Smooth muscle cell (in vitro differentiated cells): ENCODE data around the gene ADCY6. TPM values are rescaled to one million over a fixed set of nuclear protein-coding genes. Genes with fewer than 3 reads are reported as not detected.

Source experiments
- DNase-seq: peaks from one replicate; lab custom pipeline; 2025; ENCODE audit not compliant: unreplicated experiment; lab: John Stamatoyannopoulos, UW
- H2AFZ ChIP-seq: fragments of 200-600 bp; sonication (generic); 2 replicates; pipeline ENCODE4 v1.6.0; 2016; ENCODE audit warnings: antibody characterized with exemption, low read depth, mild to moderate bottlenecking
- H3F3A ChIP-seq: fragments of 200-600 bp; sonication (generic); 2 replicates; pipeline ENCODE4 v1.6.0; 2017; ENCODE audit warnings: antibody characterized with exemption, low read depth
- H3K27ac ChIP-seq: fragments of 200-600 bp; sonication (generic); 2 replicates; pipeline ENCODE4 v1.5.1; 2016; ENCODE audit warnings: low read depth, mild to moderate bottlenecking
- H3K27me3 ChIP-seq: fragments of 200-600 bp; sonication (generic); 2 replicates; pipeline ENCODE4 v1.6.1; 2016; ENCODE audit warnings: low read depth, mild to moderate bottlenecking
- H3K36me3 ChIP-seq: fragments of 200-600 bp; sonication (generic); 2 replicates; pipeline ENCODE4 v1.5.1; 2016; ENCODE audit warnings: low read depth
- H3K4me1 ChIP-seq: fragments of 200-600 bp; sonication (generic); 2 replicates; pipeline ENCODE4 v1.5.1; 2016; ENCODE audit warnings: low read depth
- H3K4me2 ChIP-seq: fragments of 200-600 bp; sonication (generic); 2 replicates; pipeline ENCODE4 v1.6.0; 2016; ENCODE audit warnings: mild to moderate bottlenecking
- H3K4me3 ChIP-seq: fragments of 200-600 bp; sonication (generic); 2 replicates; pipeline ENCODE4 v1.5.1; 2016; ENCODE audit warnings: mild to moderate bottlenecking
- H3K79me2 ChIP-seq: fragments of 200-600 bp; sonication (generic); 2 replicates; pipeline ENCODE4 v1.6.0; 2016; ENCODE audit warnings: low read depth, mild to moderate bottlenecking
- H3K9ac ChIP-seq: fragments of 200-600 bp; sonication (generic); 2 replicates; pipeline ENCODE4 v1.6.0; 2016; ENCODE audit warnings: low read depth
- H3K9me3 ChIP-seq: fragments of 200-600 bp; sonication (generic); replicated peaks from 2 replicates; pipeline ENCODE4 v1.5.1; 2016; ENCODE audit warnings: low read depth
- H4K20me1 ChIP-seq: fragments of 200-600 bp; sonication (generic); 2 replicates; pipeline ENCODE4 v1.6.0; 2016; ENCODE audit warnings: low read depth
- WGBS: methylation state at CpG from one replicate; pipeline ENCODE4 v1.1.7; 2016; ENCODE audit warnings: low lambda C conversion rate; 5-methylcytosine and 5-hydroxymethylcytosine counted together
- polyA plus RNA-seq: library from polyadenylated mRNA; unstranded; fragments of >200 nt; fragmentation: Nextera tagmentation; extraction: Ambion mirVana; gene quantifications from 2 replicates; pipeline ENCODE4 v1.2.1, GENCODE V29; 2016
- total RNA-seq: library from RNA; depleted of rRNA; stranded (reverse); fragments of >200 nt; gene quantifications from 2 replicates; pipeline ENCODE4 v1.2.3, GENCODE V29; 2014
- TF ChIP-seq, protein P1 (sequence below): fragments of 200-600 bp; sonication (generic); IDR thresholded peaks from 2 replicates; pipeline ENCODE4 v1.5.1; 2017; ENCODE audit warnings: borderline replicate concordance, mild to moderate bottlenecking, antibody characterized with exemption; ENCODE audit not compliant: insufficient read depth, poor library complexity, severe bottlenecking

The ADCY6 gene
- total and polyA plus RNA-seq, 2 experiments from 2014 or later: 21.5 to 23.4 TPM

DNA sequence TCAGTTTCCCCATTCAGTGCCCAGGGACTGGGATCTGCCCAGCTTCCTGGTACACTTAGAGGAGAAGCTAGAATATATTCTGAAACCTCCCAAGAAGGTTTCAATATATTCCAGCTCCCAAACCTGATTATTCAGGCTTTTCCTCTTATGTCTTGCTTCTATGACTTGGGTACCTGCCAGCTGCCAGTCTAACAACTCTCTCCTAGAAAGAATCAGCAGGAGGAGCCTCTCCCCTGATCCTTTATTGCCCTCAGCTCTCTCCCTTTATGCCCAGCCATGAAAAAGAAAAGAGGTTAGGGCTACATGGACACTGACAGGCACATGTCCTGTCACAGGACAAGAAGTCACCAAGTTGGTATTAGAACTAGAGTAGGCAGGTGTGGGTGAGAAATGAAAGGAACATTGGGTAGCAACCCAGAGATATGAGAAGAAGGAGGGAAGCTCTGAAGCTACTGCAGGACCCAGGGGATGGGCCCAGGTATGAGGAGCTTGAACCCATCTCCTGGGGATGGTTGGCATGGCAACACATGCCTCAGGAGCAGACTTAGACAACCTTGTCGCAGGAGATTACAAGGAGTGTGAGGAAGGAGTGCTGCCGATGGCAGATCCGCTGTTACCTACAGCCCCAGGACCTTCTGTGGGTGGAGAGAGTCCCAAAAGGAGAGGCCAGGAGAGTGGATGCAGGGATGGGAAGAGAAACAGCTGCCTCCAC, 27.4 kb upstream of the ADCY6 start:
- TF ChIP-seq, protein P1, sequence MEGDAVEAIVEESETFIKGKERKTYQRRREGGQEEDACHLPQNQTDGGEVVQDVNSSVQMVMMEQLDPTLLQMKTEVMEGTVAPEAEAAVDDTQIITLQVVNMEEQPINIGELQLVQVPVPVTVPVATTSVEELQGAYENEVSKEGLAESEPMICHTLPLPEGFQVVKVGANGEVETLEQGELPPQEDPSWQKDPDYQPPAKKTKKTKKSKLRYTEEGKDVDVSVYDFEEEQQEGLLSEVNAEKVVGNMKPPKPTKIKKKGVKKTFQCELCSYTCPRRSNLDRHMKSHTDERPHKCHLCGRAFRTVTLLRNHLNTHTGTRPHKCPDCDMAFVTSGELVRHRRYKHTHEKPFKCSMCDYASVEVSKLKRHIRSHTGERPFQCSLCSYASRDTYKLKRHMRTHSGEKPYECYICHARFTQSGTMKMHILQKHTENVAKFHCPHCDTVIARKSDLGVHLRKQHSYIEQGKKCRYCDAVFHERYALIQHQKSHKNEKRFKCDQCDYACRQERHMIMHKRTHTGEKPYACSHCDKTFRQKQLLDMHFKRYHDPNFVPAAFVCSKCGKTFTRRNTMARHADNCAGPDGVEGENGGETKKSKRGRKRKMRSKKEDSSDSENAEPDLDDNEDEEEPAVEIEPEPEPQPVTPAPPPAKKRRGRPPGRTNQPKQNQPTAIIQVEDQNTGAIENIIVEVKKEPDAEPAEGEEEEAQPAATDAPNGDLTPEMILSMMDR: no peak
- H3K27ac ChIP-seq: no peak overlapping the region
- no peak overlapping the region for H2AFZ ChIP-seq
- peaks cover 36% of the 10 kb centered on the region for H3K4me1 ChIP-seq
- H4K20me1 ChIP-seq: no peaks in the 10 kb centered on the region
- no peaks in the 10 kb centered on the region for H3K36me3 ChIP-seq
- DNase-seq: no peak
- H3K27me3 ChIP-seq: no peaks in the 10 kb centered on the region
- H3K4me2 ChIP-seq: peak overlapping the region; percentile 97
- H3K9ac ChIP-seq: no peak overlapping the region
- no peaks in the 10 kb centered on the region for H3K9me3 ChIP-seq
- H3K4me3 ChIP-seq: peak overlapping the region; percentile 89
- H3F3A ChIP-seq: peaks cover 10% of the 10 kb centered on the region
- WGBS: 83% methylated on average over 3 of the region's 3 CpGs
- no peaks in the 10 kb centered on the region for H3K79me2 ChIP-seq

DNA sequence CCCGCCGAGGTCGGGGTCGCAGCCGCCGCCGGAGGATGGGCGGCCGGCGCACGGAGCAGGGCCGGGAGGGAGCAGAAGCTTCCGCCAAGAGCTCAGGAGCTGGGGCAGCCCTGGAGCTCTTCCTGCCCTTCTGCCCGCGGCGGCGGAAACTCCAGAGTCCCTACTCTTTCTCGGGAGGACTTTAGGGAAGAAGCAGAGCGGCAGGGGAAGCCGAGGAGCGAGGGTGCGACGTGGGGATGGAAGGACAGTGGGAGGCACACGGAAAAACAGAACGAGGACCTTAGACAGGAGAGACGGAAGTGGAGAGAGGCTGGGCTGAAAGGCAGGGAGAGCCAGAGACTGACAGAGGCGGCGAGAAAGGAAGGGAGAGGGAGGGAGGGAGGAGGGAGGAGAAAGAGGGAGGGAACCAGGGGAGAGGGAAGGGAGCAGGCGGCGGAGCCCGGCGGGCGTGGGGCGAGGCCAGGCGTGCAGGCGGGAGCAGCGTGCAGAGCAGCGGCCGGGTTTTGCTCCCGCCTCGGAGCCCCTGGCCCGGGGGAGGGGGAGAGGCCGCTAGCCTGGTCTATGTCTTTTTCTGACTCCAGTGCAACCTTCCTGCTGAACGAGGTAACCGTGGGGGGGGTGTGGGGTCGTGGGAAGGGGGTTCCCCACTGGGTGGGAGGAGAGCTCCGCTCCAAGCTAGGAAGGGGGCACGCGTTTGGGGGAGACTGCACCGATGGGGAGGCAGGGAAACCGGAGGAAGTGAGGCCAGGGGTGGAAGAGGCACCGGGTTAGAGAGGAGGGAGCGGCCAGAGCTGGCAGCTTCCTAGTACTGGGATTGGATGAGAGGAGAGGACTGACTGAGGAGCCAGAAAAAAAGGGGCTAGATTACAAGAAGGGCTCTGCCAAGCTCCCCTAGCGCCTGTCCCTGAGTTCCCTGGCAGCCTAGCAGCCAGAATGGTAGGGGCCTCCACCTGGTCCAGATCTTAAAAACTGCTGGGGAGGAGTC, 26.5 kb upstream of the ADCY6 start:
- Histone ChIP-seq H3K27me3 (no peaks in the 10 kb centered on the region), H3K27ac (peak overlapping the region; percentile 48), H3K4me1 (peaks cover 36% of the 10 kb centered on the region), H3K9ac (peak overlapping the region; percentile 29), H3K79me2 (no peaks in the 10 kb centered on the region), H3K9me3 (no peaks in the 10 kb centered on the region), H3K36me3 (no peaks in the 10 kb centered on the region), H3K4me3 (peak overlapping the region; percentile 89), H2AFZ (peak overlapping the region; percentile 93), H3F3A (peaks cover 10% of the 10 kb centered on the region), H3K4me2 (peak overlapping the region; percentile 97), H4K20me1 (no peaks in the 10 kb centered on the region)
- peak; percentile 69 for DNase-seq
- 2% methylated on average over 44 of the region's 54 CpGs for WGBS
- TF ChIP-seq, protein P1: no peak

GRCh38 chr12:48814262-48815125, 25.6 kb upstream of the ADCY6 start:
- no peaks in the 10 kb centered on the region for H3K36me3 ChIP-seq
- TF ChIP-seq, protein P1: peak; percentile 97
- peak overlapping the region; percentile 89 for H3K4me3 ChIP-seq
- H3K27ac ChIP-seq: peak overlapping the region; percentile 48
- H3K4me2 ChIP-seq: peak overlapping the region; percentile 97
- peak overlapping the region; percentile 93 for H2AFZ ChIP-seq
- H3K9ac ChIP-seq: peak overlapping the region; percentile 67
- WGBS: under 1% methylated on average over 60 of the region's 70 CpGs
- peak; percentile 69 for DNase-seq
- H3K4me1 ChIP-seq: peaks cover 31% of the 10 kb centered on the region
- H3K9me3 ChIP-seq: no peaks in the 10 kb centered on the region
- no peaks in the 10 kb centered on the region for H3K27me3 ChIP-seq
- H3F3A ChIP-seq: peaks cover 10% of the 10 kb centered on the region
- no peaks in the 10 kb centered on the region for H4K20me1 ChIP-seq
- no peaks in the 10 kb centered on the region for H3K79me2 ChIP-seq
